HepG2 (cell line): ENCODE results near the gene KCNMA1. TPM values are rescaled to one million over a fixed set of nuclear protein-coding genes. Genes with fewer than 3 reads are reported as not detected.

Source experiments
- ATAC-seq: fragments of 200-7000 bp; cut with Tn5 transposase; 3 replicates; pipeline ENCODE4 v1.9.1; 2020; ENCODE audit warnings: mild to moderate bottlenecking, moderate library complexity
- BruUV-seq: library from RNA; stranded (reverse); fragments of 400-500 nt; replicated peaks from 2 replicates; lab custom pipeline; 2021; lab: Mats Ljungman, UMichigan
- CTCF ChIA-PET: fragments of 300-600 bp; formaldehyde crosslinking; extraction: SDS; loops from one replicate; lab custom pipeline; 2021; ENCODE audit warnings: low total read pairs, inconsistent platforms, low intra/inter-chr PET ratio; lab: Yijun Ruan, JAX
- POLR2A ChIA-PET: fragments of 350-600 bp; sonication (Branson Sonifier 250); formaldehyde crosslinking; loops from one replicate; lab custom pipeline; 2020; ENCODE audit warnings: antibody characterized with exemption, inconsistent platforms; lab: Yijun Ruan, JAX
- DNase-seq: peaks from one replicate; pipeline ENCODE4 v3.0.0-alpha.2; 2015; ENCODE audit warnings: low spot score
- FAIRE-seq: peaks from 3 replicates; lab custom pipeline; 2011; peaks lifted over from hg19 to GRCh38; lab: Jason Lieb, UNC
- H2AFZ ChIP-seq: one replicate; pipeline ENCODE4 v1.6.1; 2011; ENCODE audit warnings: low read length, inconsistent platforms
- H3K27ac ChIP-seq: fragments of 300-600 bp; 3 replicates; pipeline ENCODE4 v1.8.0; 2011; ENCODE audit warnings: mixed run types, mild to moderate bottlenecking, mixed read lengths, low read length, inconsistent platforms; ENCODE audit not compliant: insufficient read depth; ENCODE audit errors: extremely low read length
- H3K27me3 ChIP-seq, 2 experiments: fragments of 200-600 bp in 1 of 2; 2 replicates in 1 of 2; 3 replicates in 1 of 2; pipeline versions ENCODE4 v1.6.0 to v1.8.0; 2011; ENCODE audit warnings: low read length in 2 of 2, mild to moderate bottlenecking in 2 of 2, moderate library complexity in 2 of 2, inconsistent platforms in 1 of 2; ENCODE audit not compliant: insufficient read depth in 2 of 2, control insufficient read depth in 1 of 2
- H3K36me3 ChIP-seq, 2 experiments: fragments of 200-600 bp in 1 of 2; replicated peaks in 1 of 2; 2 replicates in 1 of 2; 3 replicates in 1 of 2; pipeline versions ENCODE4 v1.5.1 to v1.8.0; 2011; ENCODE audit warnings: low read length in 2 of 2, inconsistent platforms in 1 of 2; ENCODE audit not compliant: insufficient read depth in 2 of 2, control insufficient read depth in 1 of 2
- H3K4me1 ChIP-seq: 2 replicates; pipeline ENCODE4 v1.5.1; 2012; ENCODE audit warnings: low read length, inconsistent platforms; ENCODE audit not compliant: insufficient read depth
- H3K4me2 ChIP-seq: 2 replicates; pipeline ENCODE4 v1.6.0; 2011; ENCODE audit warnings: low read depth, low read length, inconsistent platforms
- H3K4me3 ChIP-seq, 3 experiments: fragments of 200-600 bp in 1 of 3; sonication (generic), shearing (Covaris generic) in 1 of 3; replicated peaks in 1 of 3; 2 replicates each; pipeline ENCODE4 v1.5.1; 2011 to 2016; ENCODE audit warnings: low read length in 3 of 3, inconsistent platforms in 2 of 3, low read depth in 2 of 3, mild to moderate bottlenecking in 2 of 3, control low read depth in 1 of 3, mixed read lengths in 1 of 3; ENCODE audit not compliant: insufficient read depth in 1 of 3
- H3K79me2 ChIP-seq: one replicate; pipeline ENCODE4 v1.6.1; 2011; ENCODE audit warnings: low read length, inconsistent platforms; ENCODE audit not compliant: insufficient read depth
- H3K9ac ChIP-seq: 2 replicates; pipeline ENCODE4 v1.6.0; 2011; ENCODE audit warnings: mild to moderate bottlenecking, low read depth, low read length, inconsistent platforms; ENCODE audit not compliant: insufficient read depth
- H3K9me3 ChIP-seq: 2 replicates; pipeline ENCODE4 v1.5.1; 2012; ENCODE audit warnings: mild to moderate bottlenecking, low read length
- H4K20me1 ChIP-seq: 2 replicates; pipeline ENCODE4 v1.6.0; 2011; ENCODE audit warnings: inconsistent platforms, mild to moderate bottlenecking, low read length, moderate library complexity; ENCODE audit not compliant: insufficient read depth
- FOXA1 ChIP-seq, 2 experiments: fragments of 450-650 bp in 1 of 2; sonication (generic) in 1 of 2; formaldehyde crosslinking in 1 of 2; IDR thresholded peaks; 2 replicates each; pipeline versions ENCODE4 v1.4.0 to v1.6.1; 2016 to 2020; ENCODE audit warnings: missing genetic modification reagents in 1 of 2
- SPEN ChIP-seq: sonication (generic); formaldehyde crosslinking; IDR thresholded peaks from 2 replicates; pipeline ENCODE4 v1.5.1; 2020; ENCODE audit warnings: low read depth, mild to moderate bottlenecking, missing genetic modification reagents
- TBX2 ChIP-seq: sonication (generic); formaldehyde crosslinking; IDR thresholded peaks from 2 replicates; pipeline ENCODE4 v1.5.0; 2020; ENCODE audit warnings: missing genetic modification reagents, mild to moderate bottlenecking, borderline replicate concordance
- ZNF557 ChIP-seq: sonication (generic); formaldehyde crosslinking; IDR thresholded peaks from 2 replicates; pipeline ENCODE4 v1.4.0; 2020; ENCODE audit warnings: missing genetic modification reagents
- ZSCAN12 ChIP-seq: sonication (generic); formaldehyde crosslinking; IDR thresholded peaks from 2 replicates; pipeline ENCODE4 v1.9.0; 2021; ENCODE audit warnings: mild to moderate bottlenecking, missing genetic modification reagents
- whole genome bisulfite sequencing: methylation state at CpG from one replicate; pipeline ENCODE4 v1.1.6; 2017; ENCODE audit warnings: low lambda C conversion rate; 5-methylcytosine and 5-hydroxymethylcytosine counted together
- in situ Hi-C: cut with HindIII; loops from 2 replicates; pipeline ENCODE4 v1.10.0; 2017; ENCODE audit warnings: low pct_unique_long_range_greater_than_20kb; ENCODE audit not compliant: extremely low pct_ligation_motif_present
- intact Hi-C: fragments of 100-400 bp; cut with micrococcal nuclease; formaldehyde crosslinking; loops from one replicate; pipeline ENCODE4 v1.10.0; 2022; ENCODE audit not compliant: unreplicated experiment
- polyA plus RNA-seq, 8 experiments: library from polyadenylated mRNA; depleted of rRNA in 3 of 8; stranded (reverse) in 7 of 8; unstranded in 1 of 8; fragments of >200 nt; fragmentation: Illumina TruSeq in 4 of 8; extraction: Trizol in 4 of 8; gene quantifications; 2 replicates each; pipeline versions ENCODE4 v1.2.1 to v1.2.3, GENCODE V29; 2011 to 2016; ENCODE audit warnings: low read depth in 4 of 8, missing spikeins in 1 of 8, mixed read lengths in 1 of 8; ENCODE audit not compliant: insufficient read depth in 1 of 8
- total RNA-seq, 5 experiments: library from RNA; depleted of rRNA; stranded (reverse); fragments of >200 nt; fragmentation: Illumina TruSeq; extraction: Trizol; gene quantifications; 2 replicates each; pipeline ENCODE4 v1.2.3, GENCODE V29; 2016; ENCODE audit warnings: low read depth in 1 of 5
- TF ChIP-seq, protein P1 (sequence below): sonication (generic); IDR thresholded peaks from 2 replicates; pipeline ENCODE4 v1.6.1; 2016; ENCODE audit warnings: low read depth, borderline replicate concordance
- TF ChIP-seq, protein P2 (sequence below): sonication (generic); formaldehyde crosslinking; conservative IDR thresholded peaks from 2 replicates; pipeline ENCODE4 v1.4.0; 2020; ENCODE audit warnings: missing genetic modification reagents
- TF ChIP-seq, protein P3 (sequence below): IDR thresholded peaks from 2 replicates; pipeline ENCODE4 v1.6.1; 2016
- TF ChIP-seq, protein P4 (sequence below): IDR thresholded peaks from 2 replicates; pipeline ENCODE4 v1.6.1; 2016; ENCODE audit warnings: missing genetic modification reagents, missing compliant biosample characterization

Gene KCNMA1
- total and polyA plus RNA-seq, 2 of the 13 experiments (the other 11 are each of a cell fraction or from before 2014, with no cell fraction given) = 0.02 TPM; not detected in 1

DNA sequence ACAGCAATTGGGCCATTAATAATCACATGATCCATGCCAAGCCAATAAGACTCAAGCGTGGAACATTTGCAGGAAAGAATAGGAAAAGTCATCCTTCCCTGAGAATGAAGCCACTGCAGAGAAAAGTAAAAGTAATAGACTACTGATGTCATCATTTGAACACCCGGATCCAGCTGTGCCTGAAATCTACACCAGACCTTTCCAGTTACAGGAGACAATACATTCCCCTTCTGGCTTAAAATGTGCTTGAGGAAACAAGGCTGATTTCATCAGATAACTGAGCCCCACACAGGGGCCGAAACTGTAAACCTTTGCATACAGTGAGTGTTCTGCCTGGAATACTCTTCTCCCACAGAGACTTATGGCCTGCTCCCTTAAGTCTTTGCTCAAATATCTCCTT lies 232.8 kb downstream of the KCNMA1 start:
- Histone ChIP-seq H3K9me3 (no peaks in the 10 kb centered on the region), H3K27me3 (peaks cover 2 to 11% of the 10 kb centered on the region in 2 experiments; a peak in 3 of 5 replicates), H3K9ac (no peak overlapping the region), H3K4me2 (no peak overlapping the region), H3K4me3 (no peak overlapping the region), H4K20me1 (no peaks in the 10 kb centered on the region), H3K79me2 (no peaks in the 10 kb centered on the region), H2AFZ (no peak overlapping the region), H3K36me3 (no peaks in the 10 kb centered on the region), H3K27ac (no peak overlapping the region), H3K4me1 (no peaks in the 10 kb centered on the region)
- WGBS = 34% methylated on average over 3 of the region's 3 CpGs
- ATAC-seq (no peak), FAIRE-seq (no peak), DNase-seq (no peak)
- ChIA-PET CTCF (no interaction called here), POLR2A (no interaction called here)
- intact Hi-C loops = no loop called here
- in situ Hi-C loops = no loop called here
- no peak for TF ChIP-seq ZSCAN12 (CRISPR knock-in tag)
- TF ChIP-seq, protein P1, sequence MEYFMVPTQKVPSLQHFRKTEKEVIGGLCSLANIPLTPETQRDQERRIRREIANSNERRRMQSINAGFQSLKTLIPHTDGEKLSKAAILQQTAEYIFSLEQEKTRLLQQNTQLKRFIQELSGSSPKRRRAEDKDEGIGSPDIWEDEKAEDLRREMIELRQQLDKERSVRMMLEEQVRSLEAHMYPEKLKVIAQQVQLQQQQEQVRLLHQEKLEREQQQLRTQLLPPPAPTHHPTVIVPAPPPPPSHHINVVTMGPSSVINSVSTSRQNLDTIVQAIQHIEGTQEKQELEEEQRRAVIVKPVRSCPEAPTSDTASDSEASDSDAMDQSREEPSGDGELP = no peak
- no peak for TF ChIP-seq SPEN
- TF ChIP-seq, protein P2, sequence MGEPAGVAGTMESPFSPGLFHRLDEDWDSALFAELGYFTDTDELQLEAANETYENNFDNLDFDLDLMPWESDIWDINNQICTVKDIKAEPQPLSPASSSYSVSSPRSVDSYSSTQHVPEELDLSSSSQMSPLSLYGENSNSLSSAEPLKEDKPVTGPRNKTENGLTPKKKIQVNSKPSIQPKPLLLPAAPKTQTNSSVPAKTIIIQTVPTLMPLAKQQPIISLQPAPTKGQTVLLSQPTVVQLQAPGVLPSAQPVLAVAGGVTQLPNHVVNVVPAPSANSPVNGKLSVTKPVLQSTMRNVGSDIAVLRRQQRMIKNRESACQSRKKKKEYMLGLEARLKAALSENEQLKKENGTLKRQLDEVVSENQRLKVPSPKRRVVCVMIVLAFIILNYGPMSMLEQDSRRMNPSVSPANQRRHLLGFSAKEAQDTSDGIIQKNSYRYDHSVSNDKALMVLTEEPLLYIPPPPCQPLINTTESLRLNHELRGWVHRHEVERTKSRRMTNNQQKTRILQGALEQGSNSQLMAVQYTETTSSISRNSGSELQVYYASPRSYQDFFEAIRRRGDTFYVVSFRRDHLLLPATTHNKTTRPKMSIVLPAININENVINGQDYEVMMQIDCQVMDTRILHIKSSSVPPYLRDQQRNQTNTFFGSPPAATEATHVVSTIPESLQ (CRISPR knock-in tag) = no peak
- BruUV-seq = no TSS peak

DNA sequence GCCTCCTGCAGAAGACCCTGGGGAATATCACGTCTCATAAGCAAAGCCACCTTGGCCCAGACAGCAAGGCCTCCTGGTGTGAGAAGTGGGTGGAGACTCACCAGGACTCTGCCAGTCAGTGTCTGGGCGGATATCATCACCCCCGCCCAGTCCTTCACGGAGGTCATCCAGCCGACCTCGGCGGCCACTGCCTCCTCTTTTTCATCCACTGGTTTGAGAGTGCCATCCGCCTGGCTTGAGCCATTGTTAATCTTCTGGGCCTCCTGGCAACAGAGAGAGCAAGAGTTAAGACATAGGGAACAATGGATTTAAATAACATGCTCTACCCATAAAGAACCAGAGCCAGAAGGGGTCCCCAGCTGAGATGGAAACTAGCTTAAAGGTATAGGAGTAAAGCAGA lies 233.8 kb downstream of the KCNMA1 start:
- DNase-seq = no peak

More for the DNA sequence above, 233.8 kb downstream of the KCNMA1 start:
- no peaks in the 10 kb centered on the region for H3K36me3 ChIP-seq
- ChIA-PET POLR2A (no interaction called here), CTCF (no interaction called here)
- 53% methylated on average over 6 of the region's 8 CpGs for WGBS
- no peak overlapping the region for H2AFZ ChIP-seq
- peaks cover 0 to 6% of the 10 kb centered on the region in 2 experiments; a peak in 2 of 5 replicates for H3K27me3 ChIP-seq
- H4K20me1 ChIP-seq = no peaks in the 10 kb centered on the region
- no peaks in the 10 kb centered on the region for H3K9me3 ChIP-seq
- BruUV-seq = no TSS peak
- H3K4me2 ChIP-seq = no peak overlapping the region
- FAIRE-seq (no peak), ATAC-seq (no peak)
- no peak overlapping the region for H3K27ac ChIP-seq
- intact Hi-C loops = no loop called here
- in situ Hi-C loops = no loop called here
- no peaks in the 10 kb centered on the region for H3K79me2 ChIP-seq
- no peak for TF ChIP-seq TBX2 (CRISPR knock-in tag)
- TF ChIP-seq, protein P3, sequence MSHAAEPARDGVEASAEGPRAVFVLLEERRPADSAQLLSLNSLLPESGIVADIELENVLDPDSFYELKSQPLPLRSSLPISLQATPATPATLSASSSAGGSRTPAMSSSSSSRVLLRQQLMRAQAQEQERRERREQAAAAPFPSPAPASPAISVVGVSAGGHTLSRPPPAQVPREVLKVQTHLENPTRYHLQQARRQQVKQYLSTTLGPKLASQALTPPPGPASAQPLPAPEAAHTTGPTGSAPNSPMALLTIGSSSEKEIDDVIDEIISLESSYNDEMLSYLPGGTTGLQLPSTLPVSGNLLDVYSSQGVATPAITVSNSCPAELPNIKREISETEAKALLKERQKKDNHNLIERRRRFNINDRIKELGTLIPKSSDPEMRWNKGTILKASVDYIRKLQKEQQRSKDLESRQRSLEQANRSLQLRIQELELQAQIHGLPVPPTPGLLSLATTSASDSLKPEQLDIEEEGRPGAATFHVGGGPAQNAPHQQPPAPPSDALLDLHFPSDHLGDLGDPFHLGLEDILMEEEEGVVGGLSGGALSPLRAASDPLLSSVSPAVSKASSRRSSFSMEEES = no peak
- no peak for TF ChIP-seq FOXA1 (IDR thresholded peaks at IDR 0.05)
- no peak for TF ChIP-seq FOXA1 (CRISPR knock-in tag; IDR thresholded peaks at IDR 0.05)
- TF ChIP-seq, protein P4, sequence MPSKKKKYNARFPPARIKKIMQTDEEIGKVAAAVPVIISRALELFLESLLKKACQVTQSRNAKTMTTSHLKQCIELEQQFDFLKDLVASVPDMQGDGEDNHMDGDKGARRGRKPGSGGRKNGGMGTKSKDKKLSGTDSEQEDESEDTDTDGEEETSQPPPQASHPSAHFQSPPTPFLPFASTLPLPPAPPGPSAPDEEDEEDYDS = no peak
- no peak for TF ChIP-seq ZNF557
- no peaks in the 10 kb centered on the region for H3K4me1 ChIP-seq
- H3K4me3 ChIP-seq = no peak overlapping the region
- no peak overlapping the region for H3K9ac ChIP-seq
